Cerebellar cortex (tissue), 1 donor: ENCODE data around the gene COG3.

Source experiments
- DNase-seq: peaks from one replicate; pipeline ENCODE4 v3.0.0-alpha.2; 2015; ENCODE audit warnings: low spot score

The COG3 gene

DNA sequence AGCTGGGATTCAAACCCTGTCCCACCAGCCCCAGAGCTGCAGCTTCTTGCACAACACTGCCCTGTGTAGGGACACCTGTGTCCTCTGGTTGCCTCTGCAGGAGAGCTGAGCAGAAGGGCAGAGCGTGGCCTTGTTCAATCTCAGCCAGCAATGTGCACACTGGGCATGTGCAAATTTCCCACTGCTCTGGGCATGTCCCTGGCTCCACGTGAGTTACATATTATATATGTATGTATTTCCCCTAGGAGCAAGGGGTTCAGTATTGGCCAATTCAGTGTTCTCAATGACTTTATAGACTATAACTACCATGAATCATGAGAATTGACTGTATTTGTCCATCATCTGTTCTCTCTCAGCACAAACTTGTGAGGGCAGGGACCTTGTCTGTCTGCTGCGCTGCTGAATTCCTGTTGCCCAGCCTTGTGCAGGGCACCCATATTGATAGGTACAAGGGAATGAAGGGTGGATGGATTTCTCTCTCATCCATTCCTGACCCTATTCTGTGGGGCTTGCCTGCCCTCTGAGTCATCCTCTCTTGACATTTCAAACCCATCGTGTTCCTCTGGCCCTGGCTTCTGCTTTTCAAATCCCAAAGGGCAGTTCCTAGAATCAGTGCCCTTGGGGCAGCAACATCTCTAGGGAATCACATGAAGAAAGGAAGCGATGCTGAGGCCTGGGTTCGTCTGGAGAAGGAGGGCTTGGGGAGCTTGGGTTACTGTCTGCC is 81.1 kb downstream of the COG3 start:
- no peak for DNase-seq

DNA sequence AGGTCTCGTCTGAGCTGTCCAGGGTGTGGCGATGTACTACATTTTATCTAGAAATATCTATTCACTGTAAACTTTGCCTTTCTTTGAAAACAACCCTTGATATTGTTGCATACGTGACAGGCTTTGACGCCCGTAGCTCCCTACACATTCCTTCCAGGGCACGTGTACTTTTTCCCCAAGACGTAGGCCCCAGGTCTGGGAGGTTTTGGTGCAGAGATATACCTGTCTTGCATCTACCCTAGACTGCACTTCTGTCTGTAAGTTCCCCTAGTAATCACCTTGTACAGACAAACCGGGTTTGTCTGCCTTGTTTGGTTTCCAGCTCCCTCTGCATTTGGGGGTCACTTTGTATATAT is 81.6 kb downstream of the COG3 start:
- DNase-seq, result no peak

DNA sequence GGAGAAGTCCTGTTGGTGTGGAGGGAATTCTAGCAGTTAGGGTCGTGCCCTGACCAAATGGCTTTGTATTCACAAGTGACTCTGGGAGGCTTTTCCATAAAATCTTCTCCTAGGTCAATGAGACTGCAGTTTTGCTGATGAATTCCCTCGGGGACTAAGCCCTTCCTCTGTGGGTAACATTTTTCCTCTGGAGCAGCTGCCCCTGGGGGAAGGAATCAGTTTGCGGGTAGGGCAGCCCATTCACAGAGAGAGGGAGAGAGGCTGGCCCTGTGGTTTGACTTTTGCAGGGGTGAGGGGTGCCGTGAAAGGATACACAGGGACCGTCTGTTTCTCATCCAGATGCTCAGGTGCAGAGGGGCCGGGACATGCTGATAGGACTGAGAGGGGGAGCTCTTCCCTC is 83.5 kb downstream of the COG3 start:
- no peak for DNase-seq

DNA sequence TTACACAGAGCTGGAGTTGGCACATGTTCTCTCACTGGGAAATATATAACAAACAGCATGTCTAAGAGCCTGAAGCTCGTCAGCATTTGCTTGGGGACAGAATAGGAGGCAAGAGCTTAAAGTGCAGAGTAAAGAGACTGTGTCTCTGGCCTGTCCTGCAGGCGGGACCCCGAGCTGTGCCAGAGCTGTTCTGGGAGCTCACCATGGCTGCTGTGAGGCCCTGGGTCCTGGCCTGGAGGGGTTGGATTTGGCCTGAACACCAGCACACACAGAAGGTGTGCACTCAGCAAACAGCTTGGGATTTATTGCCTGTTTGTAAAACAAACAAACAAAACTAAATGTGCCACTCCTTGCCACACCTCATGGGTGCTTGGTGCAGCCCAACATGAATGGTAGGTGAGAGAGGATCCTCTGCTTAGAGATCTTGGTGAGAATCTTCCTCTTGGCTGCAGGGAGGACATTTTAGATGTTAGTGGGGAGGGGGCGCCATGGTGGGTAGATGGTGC is 89.9 kb downstream of the COG3 start:
- no peak for DNase-seq

DNA sequence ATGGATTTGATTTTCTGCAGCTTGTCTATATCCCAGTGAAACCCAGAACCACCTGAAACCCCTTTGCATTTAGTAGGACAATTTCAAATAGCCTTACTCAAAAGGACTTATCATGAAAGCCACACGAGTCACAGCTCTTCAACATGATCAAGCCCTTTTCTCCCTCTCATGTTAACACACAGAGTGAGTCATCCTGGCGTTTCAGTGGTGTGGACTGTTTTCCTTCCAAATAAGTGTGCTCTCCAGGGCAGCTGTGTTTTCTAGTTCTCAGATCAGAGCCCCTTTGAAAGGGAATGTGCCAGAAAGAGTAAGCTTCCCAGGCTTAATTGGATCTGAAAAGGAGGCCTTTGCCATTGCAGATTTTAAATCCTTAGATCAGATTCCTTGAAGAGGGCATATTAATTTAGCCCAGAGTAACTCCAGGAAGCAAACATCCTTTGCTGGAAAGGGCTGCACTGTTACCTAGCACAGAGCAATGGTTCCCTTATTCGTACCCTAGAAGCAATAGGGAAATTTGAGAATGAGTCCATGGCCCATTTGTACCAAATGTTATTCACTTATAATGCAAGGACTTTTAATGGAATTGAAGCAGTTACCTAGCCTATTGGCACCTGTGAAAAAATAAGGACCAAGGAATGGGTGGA is 99.5 kb downstream of the COG3 start:
- no peak for DNase-seq

DNA sequence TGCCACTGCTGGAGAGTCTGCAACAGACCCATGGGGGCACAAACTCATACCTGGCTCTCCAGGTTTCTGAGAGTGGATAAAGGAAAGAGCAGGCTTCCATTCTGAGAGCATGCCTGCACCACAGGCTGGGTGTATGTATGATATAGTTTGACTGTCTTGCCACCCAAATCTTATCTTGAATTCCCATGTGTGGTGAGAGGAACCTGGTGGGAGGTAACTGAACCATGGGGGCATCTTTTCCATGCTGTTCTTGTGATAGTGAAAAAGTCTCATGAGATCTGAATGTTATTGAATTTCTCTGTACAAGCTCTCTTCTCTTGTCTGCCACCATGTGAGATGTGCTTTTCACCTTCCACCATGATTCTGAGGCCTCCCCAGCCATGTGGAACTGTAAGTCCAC is 100.6 kb downstream of the COG3 start:
- no peak for DNase-seq

DNA sequence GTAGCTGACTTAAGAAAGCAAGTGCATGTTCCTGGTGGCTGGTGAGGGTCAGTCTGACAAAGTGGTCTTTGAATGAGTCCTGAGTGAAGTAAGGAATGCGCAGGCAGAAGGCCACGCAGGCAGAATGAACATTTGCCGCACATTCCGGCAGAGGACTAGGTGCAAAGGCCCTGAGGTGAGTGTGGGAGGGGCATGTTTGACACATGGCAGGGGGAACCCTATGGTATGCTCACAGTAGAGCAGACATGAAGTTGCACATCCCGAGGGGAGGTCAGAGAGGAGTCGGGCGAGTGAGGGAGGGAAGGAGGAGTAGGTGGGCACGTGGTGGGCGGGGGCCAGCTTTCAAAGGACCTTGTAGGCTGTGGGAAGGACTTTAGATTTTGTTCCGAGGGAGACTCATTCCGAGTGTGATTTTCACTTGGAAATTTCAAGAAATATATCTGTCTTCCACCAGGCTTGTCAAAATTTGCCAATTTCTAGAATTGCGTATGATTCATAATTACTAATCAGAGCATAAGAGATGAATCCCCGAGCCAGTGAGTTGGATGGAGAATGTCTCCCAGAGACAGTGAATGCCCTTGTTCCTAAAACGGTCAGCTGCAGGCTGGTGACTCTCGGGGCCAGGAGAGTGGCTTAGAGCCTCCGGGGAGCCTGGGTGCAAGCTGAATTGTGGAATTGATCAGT is 110.5 kb downstream of the COG3 start:
- DNase-seq, result no peak

DNA sequence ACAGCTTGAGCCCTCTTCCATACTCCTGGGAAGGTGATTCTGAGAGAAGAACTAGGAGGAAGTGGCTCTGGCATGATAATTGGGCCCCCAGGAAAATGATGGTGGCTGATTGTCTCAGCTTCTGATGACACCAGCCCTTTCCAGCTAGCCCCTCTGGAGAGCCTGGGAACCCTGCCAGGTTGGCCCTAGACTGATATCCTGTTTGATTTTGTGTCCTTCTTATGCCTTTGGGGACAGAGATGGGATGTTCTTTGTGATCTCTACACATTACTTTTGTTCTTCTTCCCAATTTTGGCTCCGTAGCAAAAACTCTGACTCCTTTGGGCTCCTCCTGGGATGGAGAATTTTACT is 111.1 kb downstream of the COG3 start:
- no peak for DNase-seq

DNA sequence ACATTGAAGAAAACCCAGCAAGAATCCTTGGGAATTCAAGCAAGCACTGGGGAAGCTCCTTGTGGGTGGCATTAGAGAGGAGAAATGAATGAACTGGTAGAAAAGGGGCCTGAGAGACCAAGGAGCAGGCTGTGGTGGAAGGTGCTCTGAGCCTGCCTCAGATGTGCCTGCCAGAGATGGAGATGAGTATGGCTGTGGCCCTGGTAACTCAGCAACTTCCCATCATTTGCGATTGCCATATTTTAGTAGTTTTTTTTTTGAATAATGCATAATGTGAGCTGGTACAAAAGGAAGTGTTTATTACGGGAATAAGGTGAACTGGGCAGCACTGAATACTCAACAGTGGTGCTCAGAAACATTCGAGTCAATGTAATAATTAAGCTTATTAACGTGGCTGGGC is 111.7 kb downstream of the COG3 start:
- DNase-seq, result no peak

DNA sequence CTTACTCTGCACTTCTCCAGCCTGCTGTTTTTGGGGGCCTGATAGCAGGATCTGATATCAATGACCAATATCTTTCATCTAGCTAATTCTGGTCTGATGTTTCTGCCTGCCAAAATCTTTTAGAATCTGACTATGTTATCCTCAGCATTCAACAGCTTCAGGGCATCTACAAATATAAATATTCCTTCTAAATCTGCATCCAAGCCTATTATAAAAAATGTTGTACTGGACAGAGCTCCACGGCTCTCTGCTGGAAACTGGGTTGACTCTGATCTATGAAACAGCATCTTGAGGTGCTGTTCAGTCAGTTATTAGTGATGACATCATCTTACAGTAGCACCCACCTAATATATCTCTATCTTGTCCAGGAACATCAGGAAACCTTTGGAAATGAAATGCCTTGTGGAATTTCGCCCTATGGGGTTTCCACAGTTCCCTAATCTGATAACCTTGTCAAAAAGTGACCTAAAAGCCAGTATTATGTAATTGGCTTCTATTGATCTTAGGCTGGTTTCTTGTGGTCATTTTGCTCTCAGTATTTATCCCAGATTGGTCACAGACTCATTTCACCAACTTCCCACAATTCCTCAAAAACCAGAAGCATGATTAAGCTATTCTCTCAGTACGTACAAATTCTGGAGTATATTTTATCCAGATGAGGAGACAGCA is 117.8 kb downstream of the COG3 start:
- no peak for DNase-seq

DNA sequence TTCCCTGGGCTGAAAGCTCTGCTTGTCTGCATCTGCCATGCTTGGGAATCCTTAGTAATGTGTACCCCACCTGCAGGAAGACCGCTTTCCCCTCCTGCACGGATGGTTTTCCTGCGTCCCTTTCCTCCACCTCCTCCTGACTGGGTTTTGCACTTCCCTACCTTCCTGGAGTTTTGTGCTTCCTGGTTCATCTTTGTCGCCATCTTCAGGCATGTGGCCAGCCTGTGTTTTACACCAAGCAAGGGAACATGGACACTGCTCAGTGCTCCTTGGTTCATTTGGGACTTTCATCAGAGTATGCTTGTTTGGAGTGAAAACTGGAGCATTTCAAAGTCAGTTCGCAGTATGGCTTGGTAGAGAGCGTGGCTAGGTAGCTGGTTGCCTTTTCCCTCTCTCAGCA is 120.1 kb downstream of the COG3 start:
- no peak for DNase-seq
